Heart left ventricle (tissue), 16 donors: ENCODE results near the gene TGM2. TPM values are rescaled to one million over a fixed set of nuclear protein-coding genes. Genes with fewer than 3 reads are reported as not detected.

Experiments
- ATAC-seq, 4 donors: fragments of 200-7000 bp; cut with Tn5 transposase; one replicate each; pipeline ENCODE4 v1.9.1; 2020 to 2022; ENCODE audit warnings: moderate library complexity in 4 of 4, mild to moderate bottlenecking in 3 of 4, moderate number of reproducible peaks in 1 of 4
- DNase-seq, 5 donors: peaks; one replicate each; pipeline ENCODE4 v3.0.0-alpha.2; 2020
- H3K27ac ChIP-seq, 12 donors: fragments of 200-600 bp; sonication (generic) in 4 of 12; one replicate each; pipeline versions ENCODE4 v1.5.0 to v1.8.0; 2016 to 2022; ENCODE audit warnings: mild to moderate bottlenecking in 2 of 12
- H3K27me3 ChIP-seq, 9 donors: fragments of 200-600 bp; sonication (generic) in 2 of 9; one replicate each; pipeline versions ENCODE4 v1.5.1 to v1.8.0; 2016 to 2022; ENCODE audit warnings: mild to moderate bottlenecking in 3 of 9
- H3K36me3 ChIP-seq, 9 donors: fragments of 200-600 bp; sonication (generic) in 2 of 9; one replicate each; pipeline versions ENCODE4 v1.5.0 to v1.8.0; 2018 to 2022; ENCODE audit warnings: mild to moderate bottlenecking in 2 of 9
- H3K4me1 ChIP-seq, 12 donors: fragments of 200-600 bp; sonication (generic) in 4 of 12; one replicate each; pipeline versions ENCODE4 v1.5.0 to v1.8.0; 2016 to 2022; ENCODE audit warnings: mild to moderate bottlenecking in 3 of 12
- H3K4me3 ChIP-seq, 12 donors: fragments of 200-600 bp; sonication (generic) in 4 of 12; one replicate each; pipeline versions ENCODE4 v1.5.0 to v1.8.0; 2017 to 2022; ENCODE audit warnings: mild to moderate bottlenecking in 9 of 12, moderate library complexity in 4 of 12
- H3K9me3 ChIP-seq, 12 donors: fragments of 200-600 bp; sonication (generic) in 4 of 12; one replicate each; pipeline versions ENCODE4 v1.5.0 to v1.8.0; 2016 to 2022; ENCODE audit warnings: mild to moderate bottlenecking in 1 of 12
- POLR2A ChIP-seq, 2 donors: fragments of 450-650 bp; IDR thresholded peaks; one replicate each; pipeline ENCODE4 v1.6.1; 2017; ENCODE audit warnings: antibody characterized with exemption in 2 of 2, mild to moderate bottlenecking in 2 of 2, moderate library complexity in 2 of 2
- WGBS, 4 donors: extraction: QIAGEN DNeasy Blood & Tissue Kit in 2 of 4; methylation state at CpG; one replicate each; pipeline versions ENCODE4 v1.1.5 to v1.1.7; 2013 to 2018; 5-methylcytosine and 5-hydroxymethylcytosine counted together
- intact Hi-C, 10 donors: fragments of 100-400 bp; cut with DNase I; formaldehyde crosslinking; loops; one replicate each; pipeline versions ENCODE4 v1.11.1 to v1.14.2; 2022
- polyA plus RNA-seq, 2 donors: library from polyadenylated mRNA; stranded (reverse); fragments of 200-250 nt; gene quantifications; one replicate each; pipeline ENCODE4 v1.2.3, GENCODE V29; 2013
- total RNA-seq, 9 donors: library from RNA; depleted of rRNA in 2 of 9; stranded (reverse); fragments of >200 nt in 2 of 9; fragmentation: NEBNext Ultra II Directional in 3 of 9; extraction: Animal tissue kit (Norgen Biotek cat#: 25700) in 3 of 9; gene quantifications; one replicate each; pipeline versions ENCODE4 v1.1.0 to v1.2.4, GENCODE V29; 2016 to 2023
- TF ChIP-seq, protein P1 (sequence below), 12 donors: fragments of 200-600 bp; sonication (generic) in 4 of 12; IDR thresholded peaks; one replicate each; pipeline versions ENCODE4 v1.5.0 to v1.8.0; 2018 to 2022; ENCODE audit warnings: antibody characterized with exemption in 12 of 12, mild to moderate bottlenecking in 5 of 12
- donor health status: ischemic (EF 13 %, LVEDD 7.1; RV severe dilation, severe dysfunction).
- donor health status: healthy with polysubstance abuse.
- donor health status: DM: no; HTN: yes; CAD: no.
- donor health status: DM: no; HTN: no; CAD: no.
- donor health status: ischemic (EF 25% LVEDD 6.9; RV normal size, moderate dysfunction).
- donor health status: ischemic (EF 25% LVEDD 5.7; RV mildly dilated, moderate dysfunction).
- donor health status: healthy.
- donor health status: DM: yes; HTN: yes; CAD: no.
- donor health status: ischemic (EF 35%, LVEDD 5.7; RV mildly dilated, moderate dysfunction).
- donor health status: nonischemic (EF 11% LVEDD 7.7; RV severe dilation, severe dysfunction).
- donor health status: DM: yes; HTN: yes; CAD: no.
- donor health status: PGD.
- donor health status: ischemic (EF 29% LVEDD 5.4; RV normal size, mild dysfunction).
- donor health status: nonischemic (EF 23%, LVEDD 6.1; RV moderate dilation, normal function).

The TGM2 gene
- total and polyA plus RNA-seq, 11 donors = 211 to 1,146 (median 567) TPM

DNA sequence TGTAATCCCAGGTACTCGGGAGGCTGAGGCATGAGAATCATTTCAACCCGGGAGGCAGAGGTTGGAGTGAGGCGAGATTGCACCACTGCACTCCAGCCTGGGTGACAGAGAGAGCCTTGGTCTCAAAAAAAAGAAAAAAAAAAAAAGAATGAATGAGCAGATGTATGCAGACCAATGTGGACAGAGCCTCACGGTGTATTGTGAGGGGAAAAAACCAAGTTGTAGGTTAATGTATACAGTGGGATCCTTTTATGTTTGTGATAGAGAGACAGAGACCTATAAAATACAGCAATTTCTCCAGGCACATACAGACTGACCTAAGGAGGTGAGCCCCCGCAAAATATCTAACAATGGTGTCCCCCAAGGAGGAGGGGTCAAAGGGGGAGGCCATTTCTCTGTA is 11.7 kb downstream of the TGM2 start:
- peak overlapping the region; percentile 60 to 96 (median 90) for H3K27ac ChIP-seq
- ATAC-seq (no peak), DNase-seq (no peak)
- H3K9me3 ChIP-seq = no peaks in the 10 kb centered on the region
- no peak overlapping the region for H3K4me3 ChIP-seq
- no peaks in the 10 kb centered on the region for H3K27me3 ChIP-seq
- H3K36me3 ChIP-seq = peaks cover 0 to 87% (median 60%) of the 10 kb centered on the region in 9 donors
- 87 to 94% (median 90%) methylated on average over 5 of the region's 5 CpGs for WGBS, 4 donors
- peaks cover 14 to 93% (median 68%) of the 10 kb centered on the region in 12 donors for H3K4me1 ChIP-seq
- intact Hi-C loops = no loop called here
- TF ChIP-seq POLR2A (IDR thresholded peaks at IDR 0.05) = no peak
- TF ChIP-seq, protein P1, sequence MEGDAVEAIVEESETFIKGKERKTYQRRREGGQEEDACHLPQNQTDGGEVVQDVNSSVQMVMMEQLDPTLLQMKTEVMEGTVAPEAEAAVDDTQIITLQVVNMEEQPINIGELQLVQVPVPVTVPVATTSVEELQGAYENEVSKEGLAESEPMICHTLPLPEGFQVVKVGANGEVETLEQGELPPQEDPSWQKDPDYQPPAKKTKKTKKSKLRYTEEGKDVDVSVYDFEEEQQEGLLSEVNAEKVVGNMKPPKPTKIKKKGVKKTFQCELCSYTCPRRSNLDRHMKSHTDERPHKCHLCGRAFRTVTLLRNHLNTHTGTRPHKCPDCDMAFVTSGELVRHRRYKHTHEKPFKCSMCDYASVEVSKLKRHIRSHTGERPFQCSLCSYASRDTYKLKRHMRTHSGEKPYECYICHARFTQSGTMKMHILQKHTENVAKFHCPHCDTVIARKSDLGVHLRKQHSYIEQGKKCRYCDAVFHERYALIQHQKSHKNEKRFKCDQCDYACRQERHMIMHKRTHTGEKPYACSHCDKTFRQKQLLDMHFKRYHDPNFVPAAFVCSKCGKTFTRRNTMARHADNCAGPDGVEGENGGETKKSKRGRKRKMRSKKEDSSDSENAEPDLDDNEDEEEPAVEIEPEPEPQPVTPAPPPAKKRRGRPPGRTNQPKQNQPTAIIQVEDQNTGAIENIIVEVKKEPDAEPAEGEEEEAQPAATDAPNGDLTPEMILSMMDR (IDR thresholded peaks at IDR 0.05) = no peak

DNA sequence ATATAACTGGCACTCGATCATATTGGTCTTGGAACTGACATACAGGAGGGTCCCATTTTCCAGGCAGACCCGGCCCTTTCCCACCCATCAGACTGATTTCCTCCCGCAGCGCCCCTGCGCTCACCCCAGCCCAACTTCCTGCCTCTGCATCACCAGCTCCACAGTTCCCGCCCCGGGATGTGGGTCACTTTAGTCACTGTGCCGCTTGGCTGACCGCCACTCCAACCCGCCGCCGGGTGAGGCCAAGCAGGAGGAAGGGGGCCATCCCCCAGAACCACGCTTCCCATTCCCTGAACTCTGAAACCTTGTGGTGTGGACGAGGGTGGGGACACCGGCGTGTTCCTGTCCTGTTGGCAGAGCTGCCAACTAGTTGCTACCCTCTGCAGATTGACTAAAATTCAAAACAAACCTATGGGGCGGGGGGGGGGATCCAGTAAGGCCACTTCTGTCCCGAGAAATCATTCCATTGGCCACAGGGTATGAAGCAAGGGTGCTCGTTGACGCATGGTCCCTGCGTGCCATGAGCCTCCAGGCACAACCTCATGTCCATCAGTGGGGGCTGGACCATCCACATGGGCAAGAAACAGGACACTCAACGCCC is 12.3 kb downstream of the TGM2 start:
- intact Hi-C loops = no loop called here
- WGBS, 4 donors = 15 to 21% (median 18%) methylated on average over 19 to 22 of the region's 22 CpGs
- DNase-seq (peak; percentile 88 to 94 (median 93)), ATAC-seq (peak; percentile 39 to 81 (median 69))
- Histone ChIP-seq H3K9me3 (no peaks in the 10 kb centered on the region), H3K4me1 (peaks cover 8 to 88% (median 62%) of the 10 kb centered on the region in 12 donors), H3K36me3 (peaks cover 0 to 87% (median 67%) of the 10 kb centered on the region in 9 donors), H3K27me3 (no peaks in the 10 kb centered on the region), H3K4me3 (peak overlapping the region in 5 of 12 donors; percentile 0 to 16 (median 12)), H3K27ac (peak overlapping the region; percentile 60 to 96 (median 90))
- no peak for TF ChIP-seq POLR2A (IDR thresholded peaks at IDR 0.05)
- TF ChIP-seq, protein P1 (IDR thresholded peaks at IDR 0.05) = no peak

DNA sequence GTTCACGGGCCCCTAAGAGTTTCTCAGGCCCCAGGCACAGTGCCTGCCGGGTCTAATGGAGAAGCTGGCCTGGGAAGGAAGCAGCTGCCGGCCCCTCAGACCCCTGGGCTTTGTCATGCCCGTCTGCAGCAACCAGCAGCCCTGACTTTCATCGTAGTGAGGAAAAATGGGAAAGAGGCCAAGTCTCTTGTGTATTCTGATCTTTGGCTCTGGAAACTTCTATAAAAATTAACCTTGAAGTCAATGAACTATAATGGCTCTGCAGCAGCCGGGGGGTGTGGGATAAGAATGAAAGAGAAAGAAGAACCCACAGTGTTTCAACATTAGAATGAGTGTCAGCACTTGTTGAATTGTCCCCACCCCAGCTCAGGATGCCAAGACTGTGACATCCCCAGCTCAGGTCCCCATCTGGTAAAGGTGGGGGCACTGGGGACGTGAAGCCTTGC is 12.9 kb downstream of the TGM2 start:
- Histone ChIP-seq H3K9me3 (no peaks in the 10 kb centered on the region), H3K27ac (peak overlapping the region; percentile 60 to 96 (median 90)), H3K36me3 (peaks cover 0 to 87% (median 68%) of the 10 kb centered on the region in 9 donors), H3K27me3 (no peaks in the 10 kb centered on the region), H3K4me3 (peak overlapping the region in 5 of 12 donors; percentile 0 to 16 (median 12)), H3K4me1 (peaks cover 4 to 83% (median 56%) of the 10 kb centered on the region in 12 donors)
- intact Hi-C loops = no loop called here
- TF ChIP-seq, protein P1 (IDR thresholded peaks at IDR 0.05) = no peak
- no peak for TF ChIP-seq POLR2A (IDR thresholded peaks at IDR 0.05)
- ATAC-seq = peak in 3 of 4 donors; percentile 7 to 30 (median 19)
- peak in 1 of 5 donors; percentile 58 for DNase-seq
- 1 to 4% (median 2%) methylated on average over 7 of the region's 7 CpGs for WGBS, 4 donors

DNA sequence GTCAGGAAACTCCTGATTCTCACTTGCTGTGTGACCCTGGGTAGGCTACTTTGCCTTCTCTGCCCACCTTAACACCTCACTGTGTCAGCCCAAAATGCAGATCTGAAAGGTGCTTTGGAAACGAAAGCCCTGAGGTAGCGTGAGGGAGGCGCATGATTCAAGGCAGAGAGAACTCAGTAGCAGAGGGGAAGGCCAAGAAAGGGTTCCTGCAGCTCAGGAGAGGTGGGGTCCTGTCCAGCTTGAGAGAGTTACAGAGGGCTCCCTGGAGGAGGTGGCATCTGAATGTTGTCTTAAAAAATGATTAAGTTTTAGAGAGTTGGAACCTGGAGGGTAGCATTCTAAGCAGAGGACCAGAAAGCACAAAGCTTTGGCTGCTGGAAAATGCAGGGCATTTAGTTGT is 13.6 kb downstream of the TGM2 start:
- no peaks in the 10 kb centered on the region for H3K27me3 ChIP-seq
- peaks cover 0 to 89% (median 72%) of the 10 kb centered on the region in 9 donors for H3K36me3 ChIP-seq
- 80 to 91% (median 88%) methylated on average over 3 of the region's 3 CpGs for WGBS, 4 donors
- no peak for DNase-seq
- no peak for ATAC-seq
- TF ChIP-seq, protein P1 (IDR thresholded peaks at IDR 0.05) = no peak
- TF ChIP-seq POLR2A (IDR thresholded peaks at IDR 0.05) = no peak
- H3K9me3 ChIP-seq = no peaks in the 10 kb centered on the region
- intact Hi-C loops = no loop called here
- peaks cover 4 to 79% (median 49%) of the 10 kb centered on the region in 12 donors for H3K4me1 ChIP-seq
- peak overlapping the region; percentile 60 to 96 (median 90) for H3K27ac ChIP-seq
- no peak overlapping the region for H3K4me3 ChIP-seq
